Panc1 (cell line): ENCODE measurements around the gene HRH3. TPM values are rescaled to one million over a fixed set of nuclear protein-coding genes. Genes with fewer than 3 reads are reported as not detected.
A peak's percentile ranks its signal among the peaks of the same experiment; 100 is the strongest.

Source experiments
- ATAC-seq: fragments of 200-7000 bp; cut with Tn5 transposase; 2 replicates; pipeline ENCODE4 v1.9.1; 2020; ENCODE audit warnings: mild to moderate bottlenecking, moderate library complexity
- BruUV-seq: library from RNA; stranded (reverse); fragments of 400-500 nt; replicated peaks from 2 replicates; lab custom pipeline; 2021; lab: Mats Ljungman, UMichigan
- CTCF ChIA-PET: fragments of 300-600 bp; sonication (Branson Sonifier 250); formaldehyde crosslinking; loops from one replicate; lab custom pipeline; 2022; ENCODE audit warnings: antibody characterized with exemption; lab: Charles Lee
- POLR2A ChIA-PET: fragments of 300-600 bp; sonication (Branson Sonifier 250); formaldehyde crosslinking; loops from one replicate; lab custom pipeline; 2022; ENCODE audit warnings: antibody characterized with exemption; lab: Charles Lee
- DNase-seq: peaks from one replicate; pipeline ENCODE4 v3.0.0-alpha.2; 2010; ENCODE audit warnings: low read depth, low spot score
- H3K27ac ChIP-seq: 2 replicates; pipeline ENCODE4 v1.5.1; 2011; ENCODE audit warnings: mild to moderate bottlenecking, low read length, inconsistent platforms
- H3K27me3 ChIP-seq: fragments of 200-500 bp; sonication (Bioruptor generic); 2 replicates; pipeline ENCODE4 v1.6.0; 2014; ENCODE audit warnings: low read length, inconsistent platforms; ENCODE audit not compliant: control insufficient read depth, insufficient read depth
- H3K36me3 ChIP-seq: fragments of 200-500 bp; sonication (Bioruptor generic); 2 replicates; pipeline ENCODE4 v1.5.1; 2014; ENCODE audit warnings: inconsistent platforms, mild to moderate bottlenecking, low read length, moderate library complexity; ENCODE audit not compliant: control insufficient read depth, insufficient read depth
- H3K4me1 ChIP-seq: 2 replicates; pipeline ENCODE4 v1.5.1; 2011; ENCODE audit warnings: inconsistent platforms, mild to moderate bottlenecking, low read length, moderate library complexity; ENCODE audit not compliant: control insufficient read depth, insufficient read depth
- H3K4me3 ChIP-seq, 2 experiments: 2 replicates each; pipeline ENCODE4 v1.5.1; 2011 to 2012; ENCODE audit warnings: low read depth in 2 of 2, low read length in 2 of 2, mild to moderate bottlenecking in 2 of 2, inconsistent platforms in 1 of 2, moderate library complexity in 1 of 2
- H3K9me3 ChIP-seq: fragments of 200-500 bp; sonication (Bioruptor generic); 2 replicates; pipeline ENCODE4 v1.5.1; 2014; ENCODE audit warnings: low read depth, mild to moderate bottlenecking, inconsistent platforms, low read length, moderate library complexity; ENCODE audit not compliant: control insufficient read depth, insufficient read depth
- CTCF ChIP-seq: fragments of 450-650 bp; IDR thresholded peaks from 2 replicates; pipeline ENCODE4 v1.5.1; 2017; ENCODE audit warnings: mild to moderate bottlenecking
- POLR2AphosphoS5 ChIP-seq: IDR thresholded peaks from 2 replicates; pipeline ENCODE4 v1.6.1; 2012; ENCODE audit warnings: mild to moderate bottlenecking, low read depth, low read length, moderate library complexity
- REST ChIP-seq, 2 experiments: IDR thresholded peaks; 2 replicates each; pipeline ENCODE4 v1.6.1; 2011 to 2012; ENCODE audit warnings: low read depth in 2 of 2, control low read depth in 1 of 2, low read length in 1 of 2, mild to moderate bottlenecking in 1 of 2, moderate library complexity in 1 of 2; ENCODE audit not compliant: insufficient read depth in 1 of 2
- SIN3A ChIP-seq: IDR thresholded peaks from 2 replicates; pipeline ENCODE4 v1.6.1; 2012; ENCODE audit warnings: low read depth, mild to moderate bottlenecking, low read length, moderate library complexity, borderline replicate concordance; ENCODE audit not compliant: insufficient read depth
- TCF7L2 ChIP-seq: IDR thresholded peaks from 2 replicates; pipeline ENCODE4 v1.6.1; 2011; ENCODE audit warnings: mild to moderate bottlenecking, low read depth, low read length, inconsistent platforms
- in situ Hi-C: cut with HindIII; loops from 2 replicates; pipeline ENCODE4 v1.10.0; 2016; ENCODE audit warnings: low sequenced_read_pairs, low pct_unique_long_range_greater_than_20kb
- intact Hi-C: fragments of 100-400 bp; cut with micrococcal nuclease; formaldehyde crosslinking; loops from one replicate; pipeline ENCODE4 v1.10.0; 2022; ENCODE audit not compliant: unreplicated experiment
- total RNA-seq: library from RNA; stranded (reverse); gene quantifications from one replicate; pipeline ENCODE4 v1.2.1, GENCODE V29; 2021; ENCODE audit not compliant: unreplicated experiment

HRH3 gene
- total RNA-seq, 1 experiment from 2014 or later = 0.10 TPM

GRCh38 chr20:62228982-62229545, 9.0 kb upstream of the HRH3 start:
- CTCF ChIA-PET = no interaction called here
- in situ Hi-C loops (no loop called here), intact Hi-C loops (no loop called here)
- Histone ChIP-seq H3K36me3 (no peaks in the 10 kb centered on the region), H3K9me3 (no peaks in the 10 kb centered on the region), H3K4me1 (no peaks in the 10 kb centered on the region; the same call in none of the 2 replicates), H3K27me3 (no peaks in the 10 kb centered on the region), H3K4me3 (no peak overlapping the region), H3K27ac (no peak overlapping the region)
- no peak for ATAC-seq
- DNase-seq = no peak
- POLR2A ChIA-PET = no interaction called here
- BruUV-seq = no TSS peak
- no peak for TF ChIP-seq CTCF
- TF ChIP-seq SIN3A = no peak
- TF ChIP-seq REST (IDR thresholded peaks at IDR 0.05; ENCODE audit: insufficient read depth in 1 of 2, low read depth in 2 of 2, low read length in 1 of 2) = no peak
- TF ChIP-seq POLR2AphosphoS5 = no peak
- no peak for TF ChIP-seq TCF7L2

GRCh38 chr20:62227977-62228958, 8.2 kb upstream of the HRH3 start:
- Histone ChIP-seq H3K4me1 (no peaks in the 10 kb centered on the region; the same call in none of the 2 replicates), H3K9me3 (no peaks in the 10 kb centered on the region), H3K27me3 (no peaks in the 10 kb centered on the region; the same call in 1 of the 2 replicates), H3K36me3 (no peaks in the 10 kb centered on the region), H3K27ac (no peak overlapping the region), H3K4me3 (no peak overlapping the region)
- POLR2A ChIA-PET = no interaction called here
- intact Hi-C loops = no loop called here
- CTCF ChIA-PET = interaction anchor here (0.5 kb wide), 1 partner anchor 244 kb away, joined by 3 read pairs; no protein-coding TSS in a partner anchor
- no peak for DNase-seq
- no peak for TF ChIP-seq POLR2AphosphoS5
- no peak for TF ChIP-seq TCF7L2
- TF ChIP-seq REST (IDR thresholded peaks at IDR 0.05; ENCODE audit: insufficient read depth in 1 of 2, low read depth in 2 of 2, low read length in 1 of 2) = 0 out of 4 replicates have a peak, but pooled peaks of 1 of the 2 experiments have one; percentile 49
- TF ChIP-seq CTCF = no peak
- TF ChIP-seq SIN3A = no peak
- peak; percentile 60 for ATAC-seq
- BruUV-seq = no TSS peak
- in situ Hi-C loops = no loop called here
